IPS-11a (cell line): ENCODE data around the gene UTF1.

ENCODE experiments used
- H3K4me3 ChIP-seq: one replicate; pipeline ENCODE4 v1.5.1; 2013; ENCODE audit warnings: low read depth, low read length, control low read depth

UTF1 gene

DNA sequence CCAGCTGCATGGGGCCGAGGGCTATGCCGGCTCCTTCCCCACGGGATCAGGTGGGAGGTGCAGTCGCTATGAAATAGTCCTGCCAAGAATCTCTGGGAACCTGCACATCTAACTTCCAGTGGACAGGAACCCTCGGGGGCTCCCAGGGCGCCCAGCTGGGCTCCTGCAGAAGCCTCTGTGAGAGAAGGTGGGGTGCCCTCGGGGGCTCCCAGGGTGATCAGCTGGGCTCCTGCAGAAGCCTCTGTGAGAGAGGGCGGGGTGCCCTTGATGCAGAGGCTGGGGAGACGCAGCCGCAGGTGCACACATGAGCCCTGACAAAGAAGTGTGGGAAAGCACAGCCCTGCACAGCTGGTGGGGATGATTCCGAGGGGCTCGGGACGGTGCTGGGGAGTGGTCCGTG is 13.6 kb downstream of the UTF1 start:
- no peak overlapping the region for H3K4me3 ChIP-seq

DNA sequence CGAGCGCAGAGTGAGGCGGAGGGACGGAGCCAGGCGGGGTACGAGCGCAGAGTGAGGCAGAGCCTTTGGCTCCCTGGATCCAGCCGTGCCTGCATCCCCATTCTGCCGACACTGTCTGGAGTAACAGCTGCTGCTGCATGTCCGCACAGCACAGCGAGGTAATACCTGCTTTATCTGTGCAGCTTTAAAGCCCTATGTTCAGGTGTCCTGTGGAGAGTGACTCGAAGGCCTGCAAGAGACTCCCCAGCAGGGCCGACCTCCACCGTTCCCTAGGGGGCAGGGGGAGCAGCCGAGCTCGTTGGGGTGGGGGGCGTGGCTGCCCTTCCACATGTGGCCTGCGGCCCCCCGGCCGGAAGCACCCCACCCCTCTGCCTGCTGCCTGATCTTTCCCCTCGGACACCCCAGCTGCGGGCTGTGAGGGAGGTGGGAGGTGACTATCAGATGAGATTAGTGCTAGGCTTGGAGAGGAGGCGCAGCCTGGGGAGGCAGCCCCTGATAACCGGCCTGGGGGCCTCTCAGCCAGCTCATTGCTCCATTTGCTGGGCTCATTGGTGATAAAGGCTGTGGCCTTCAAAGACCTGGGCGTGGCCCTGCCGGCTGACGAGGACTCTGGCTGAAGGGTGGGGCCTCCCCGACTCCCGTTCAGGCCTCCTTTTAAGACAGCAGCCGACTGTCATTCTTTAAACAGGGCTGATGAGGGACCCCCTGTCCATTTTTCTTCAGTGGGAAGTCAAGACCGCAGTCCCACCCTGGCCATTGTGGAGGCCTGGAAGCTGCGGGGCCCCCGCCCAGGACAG is 15.6 kb downstream of the UTF1 start:
- H3K4me3 ChIP-seq: no peak overlapping the region

DNA sequence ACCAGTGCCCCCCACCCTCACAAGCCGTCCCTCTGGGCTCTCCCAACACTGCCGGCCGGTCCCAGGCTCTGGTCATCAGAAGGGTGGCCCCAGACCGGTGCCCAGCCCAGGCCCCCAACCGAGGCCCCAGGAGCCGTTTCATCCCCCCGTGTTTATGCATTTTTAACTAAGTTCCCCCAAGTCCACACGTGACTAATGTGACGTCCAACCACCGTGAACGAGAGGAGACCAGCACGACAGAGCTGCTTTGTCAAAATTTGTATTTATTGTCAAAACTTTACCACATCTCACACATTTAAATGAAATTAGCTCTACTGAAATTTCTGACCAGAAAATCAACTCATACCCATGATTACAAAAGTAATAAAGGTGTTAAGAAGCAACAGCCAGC is 16.2 kb downstream of the UTF1 start:
- H3K4me3 ChIP-seq: no peak overlapping the region

DNA sequence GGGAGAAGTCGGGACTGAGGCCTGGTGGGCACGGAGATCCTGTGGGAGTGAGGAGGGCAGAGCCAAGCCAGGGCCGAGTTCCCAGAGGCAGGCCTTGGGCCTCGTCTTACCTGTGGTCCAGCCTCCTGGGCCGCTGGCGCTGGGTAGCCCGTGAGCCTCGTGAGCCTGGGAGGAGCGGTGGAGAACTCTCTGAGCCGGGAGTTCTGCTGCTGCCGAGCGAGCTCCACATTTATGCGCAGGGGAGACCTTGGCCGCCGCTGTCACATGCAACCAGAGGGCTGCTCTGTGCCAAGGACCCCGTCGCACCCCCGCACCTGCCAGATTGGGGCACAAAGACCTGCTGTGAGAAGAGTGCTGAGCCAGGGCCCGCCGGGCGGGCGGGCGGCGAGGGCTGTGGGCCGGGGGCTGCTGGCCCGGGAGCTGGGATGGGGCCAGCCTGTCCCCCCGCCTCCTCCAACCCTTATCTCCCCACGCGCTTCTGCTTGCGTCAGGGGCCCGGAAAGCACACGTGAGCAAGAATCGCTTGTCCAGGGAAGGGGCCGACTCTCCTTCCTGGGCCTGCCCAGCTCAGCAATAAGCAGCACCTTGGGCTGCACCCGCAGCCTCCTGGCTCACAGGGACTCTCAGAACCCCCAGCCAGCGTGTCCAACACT is 17.8 kb downstream of the UTF1 start:
- H3K4me3 ChIP-seq: no peak overlapping the region

DNA sequence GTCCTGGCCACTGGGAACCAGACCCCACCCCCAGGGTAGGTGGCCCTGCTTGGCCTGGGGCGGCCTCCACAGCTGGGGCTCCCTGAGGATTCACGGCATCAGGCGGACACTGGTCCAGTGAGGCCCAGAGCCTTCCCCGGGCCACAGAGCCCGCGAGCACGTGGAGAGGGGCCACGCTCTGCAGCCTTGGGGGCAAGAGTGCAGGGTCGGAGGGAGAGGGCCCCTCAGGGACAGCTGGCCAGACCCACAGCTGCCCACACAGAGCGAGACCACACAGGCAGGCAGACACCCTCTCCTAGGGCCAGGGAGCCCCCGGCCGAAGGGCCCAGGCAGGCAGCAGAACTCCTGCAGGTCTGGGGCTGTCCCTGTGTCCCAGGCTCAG is 18.3 kb downstream of the UTF1 start:
- H3K4me3 ChIP-seq: no peak overlapping the region

DNA sequence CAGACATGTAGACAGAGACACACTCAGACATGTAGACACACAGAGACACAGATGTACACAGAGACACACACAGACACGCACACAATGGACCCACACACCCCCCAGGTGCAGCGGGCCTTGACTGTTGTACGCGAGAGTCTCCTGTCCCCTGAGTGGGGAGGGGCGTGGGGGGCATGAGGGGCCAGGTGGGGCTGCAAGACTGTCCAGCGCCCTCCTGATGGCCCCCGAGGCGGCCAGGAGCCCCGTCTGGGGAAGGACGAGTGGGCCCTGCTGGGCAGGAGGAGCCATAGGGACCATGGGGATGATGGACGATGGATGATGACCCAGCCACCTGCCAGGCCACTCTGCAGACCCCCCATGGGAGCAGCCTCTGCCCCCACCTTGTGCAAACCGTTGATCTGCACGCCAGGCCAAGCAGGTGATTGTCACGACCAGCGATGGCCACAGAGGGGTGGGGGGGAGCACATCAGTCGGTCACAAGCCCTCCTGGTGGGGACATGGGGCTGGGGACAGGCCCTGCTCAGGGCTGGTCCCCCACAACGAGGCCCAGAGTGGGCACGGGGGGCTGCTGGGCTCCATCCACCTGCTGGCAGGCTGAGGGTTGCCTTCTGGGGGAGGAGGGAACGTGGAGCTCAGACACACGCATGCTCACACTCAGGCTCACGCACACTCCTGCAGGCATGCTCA is 19.2 kb downstream of the UTF1 start:
- no peak overlapping the region for H3K4me3 ChIP-seq

DNA sequence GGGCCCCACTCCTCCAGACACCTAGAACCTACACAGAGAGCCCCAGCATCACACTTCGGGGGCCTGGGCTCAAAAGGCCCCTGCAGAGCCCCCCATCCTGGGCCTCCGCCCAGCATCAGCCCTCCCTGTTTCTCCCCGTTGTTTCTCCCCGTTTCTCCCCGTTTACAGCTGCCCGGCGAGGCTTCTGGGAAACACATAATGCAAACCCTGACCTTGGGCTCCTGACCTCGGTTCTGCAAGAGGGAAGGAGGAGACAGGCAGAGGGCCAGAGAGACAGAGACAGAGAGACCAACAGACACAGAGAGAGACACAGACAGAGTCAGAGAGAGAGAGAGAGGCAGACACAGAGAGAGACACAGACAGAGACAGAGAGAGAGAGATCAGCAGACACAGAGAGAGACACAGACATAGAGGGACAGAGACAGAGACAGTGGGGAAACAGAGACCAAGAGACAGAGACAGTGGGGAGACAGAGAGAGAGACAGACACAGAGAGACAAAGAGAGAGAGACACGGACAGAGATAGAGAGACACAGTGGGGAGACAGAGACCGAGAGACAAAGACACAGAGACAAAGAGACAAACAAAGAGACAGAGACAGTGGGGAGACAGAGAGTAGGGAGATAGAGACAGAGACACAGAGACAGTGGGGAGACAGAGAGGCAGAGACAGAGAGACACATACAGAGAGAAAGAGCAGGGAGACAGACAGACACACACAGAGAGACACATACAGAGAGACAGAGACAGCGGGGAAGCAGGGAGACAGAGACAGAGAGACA is 20.1 kb downstream of the UTF1 start:
- H3K4me3 ChIP-seq: no peak overlapping the region

DNA sequence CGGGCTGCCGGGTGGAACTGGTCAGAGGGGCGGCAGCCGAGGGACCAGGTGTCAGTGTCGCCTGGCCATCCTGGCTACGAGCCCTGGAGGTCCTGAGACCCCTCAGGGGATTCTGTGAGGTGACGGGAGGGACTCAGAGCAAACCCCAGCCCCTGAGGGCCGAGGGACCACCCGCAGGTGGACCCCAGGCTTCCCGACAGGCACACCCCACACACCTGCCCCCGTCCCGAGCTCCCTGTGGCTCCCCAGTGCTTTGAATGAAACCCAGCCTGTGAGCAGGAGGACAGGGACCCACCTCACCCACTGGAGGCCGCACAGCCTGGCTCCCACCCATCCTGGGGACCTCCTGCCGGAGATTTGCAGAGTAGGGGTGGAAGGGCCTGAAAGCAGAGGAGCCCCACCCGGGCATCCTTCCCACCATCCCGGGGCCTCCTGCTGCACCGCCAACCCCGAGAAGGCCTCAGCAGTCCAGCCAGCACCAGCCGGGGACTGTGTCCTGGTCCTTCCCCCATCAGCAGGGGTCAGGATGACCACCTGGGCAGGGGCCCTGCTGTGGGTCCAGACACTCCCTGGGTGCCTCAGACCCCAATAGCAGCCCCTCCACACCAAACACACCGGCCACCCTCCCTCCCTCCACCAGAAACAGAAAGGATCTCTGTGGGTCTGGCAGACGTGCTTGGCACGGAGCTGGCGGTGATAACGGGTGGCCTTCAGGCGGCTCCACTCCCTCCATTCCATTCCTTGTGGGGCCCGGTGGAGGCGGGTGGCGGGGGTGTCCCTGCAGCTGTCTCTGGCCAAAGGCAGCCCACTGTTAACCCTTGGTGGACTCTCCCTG is 21.6 kb downstream of the UTF1 start:
- no peak overlapping the region for H3K4me3 ChIP-seq

DNA sequence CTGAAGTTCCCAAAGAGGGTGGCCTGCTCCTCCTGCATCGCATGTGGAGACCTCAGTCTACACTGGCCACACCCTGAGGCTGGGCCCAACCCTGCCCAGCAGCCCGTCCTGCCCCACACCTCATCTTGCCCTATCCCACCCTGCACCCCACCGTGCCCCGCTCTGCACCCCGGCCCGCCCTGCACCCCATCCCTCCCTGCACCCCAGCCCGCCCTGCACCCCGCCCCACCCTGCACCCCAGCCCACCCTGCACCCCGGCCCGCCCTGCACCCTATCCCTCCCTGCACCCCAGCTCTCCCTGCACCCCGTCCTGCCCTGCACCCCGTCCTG is 22.2 kb downstream of the UTF1 start:
- no peak overlapping the region for H3K4me3 ChIP-seq

DNA sequence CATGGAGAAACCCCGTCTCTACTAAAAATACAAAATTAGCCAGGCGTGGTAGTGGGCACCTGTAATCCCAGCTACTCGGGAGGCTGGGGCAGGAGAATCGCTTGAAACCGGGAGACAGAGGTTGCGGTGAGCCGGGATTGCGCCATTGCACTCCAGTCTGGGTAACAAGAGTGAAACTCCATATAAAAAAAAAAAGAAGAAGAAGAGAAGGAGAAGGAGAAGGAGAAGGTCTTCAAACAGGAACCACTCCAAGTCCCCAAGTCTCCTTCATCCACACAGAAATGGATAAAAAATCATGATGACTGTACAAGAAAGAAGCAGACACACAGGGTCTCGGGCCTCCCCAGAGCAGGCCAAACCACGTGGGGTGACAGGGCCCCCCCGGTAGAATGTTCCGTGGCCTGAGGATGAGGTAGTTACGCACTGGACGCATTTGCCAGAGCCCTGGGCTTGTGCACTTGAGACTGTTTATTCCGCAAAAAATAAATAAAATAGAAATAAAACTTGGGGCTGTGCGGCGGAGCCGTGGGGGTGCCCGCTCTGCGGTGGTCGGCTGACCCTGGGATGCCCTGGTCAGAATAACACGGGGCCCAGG is 23.4 kb downstream of the UTF1 start:
- no peak overlapping the region for H3K4me3 ChIP-seq

DNA sequence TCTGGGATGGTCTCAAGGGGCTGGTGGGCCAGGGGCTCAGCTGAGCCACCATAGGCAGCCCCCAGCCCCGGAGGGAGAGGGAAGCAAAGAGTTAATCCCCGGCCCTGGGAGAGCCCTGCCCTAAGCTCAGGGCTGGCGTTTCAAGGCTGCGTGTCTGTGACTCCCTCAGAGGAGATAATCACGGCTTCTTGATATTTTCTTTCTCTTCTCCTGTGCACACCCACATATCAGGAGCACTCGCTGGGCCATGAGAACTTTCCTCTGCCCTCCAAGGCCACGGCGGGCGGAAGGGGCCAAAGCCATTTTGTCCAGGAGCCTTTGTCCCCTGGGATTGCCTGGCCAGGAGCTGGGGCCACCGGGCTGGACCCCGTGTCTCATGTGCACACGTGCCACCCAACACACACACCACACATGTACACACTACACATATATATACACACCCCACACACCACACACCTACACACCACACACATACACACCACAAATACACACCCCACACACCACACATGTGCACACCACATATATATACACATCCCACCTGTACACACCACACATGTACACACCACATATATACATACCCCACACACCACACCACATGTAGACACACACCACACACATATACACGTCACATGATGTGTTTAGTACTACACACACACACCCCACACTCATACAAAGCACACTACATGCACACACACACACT is 24.6 kb downstream of the UTF1 start:
- no peak overlapping the region for H3K4me3 ChIP-seq

DNA sequence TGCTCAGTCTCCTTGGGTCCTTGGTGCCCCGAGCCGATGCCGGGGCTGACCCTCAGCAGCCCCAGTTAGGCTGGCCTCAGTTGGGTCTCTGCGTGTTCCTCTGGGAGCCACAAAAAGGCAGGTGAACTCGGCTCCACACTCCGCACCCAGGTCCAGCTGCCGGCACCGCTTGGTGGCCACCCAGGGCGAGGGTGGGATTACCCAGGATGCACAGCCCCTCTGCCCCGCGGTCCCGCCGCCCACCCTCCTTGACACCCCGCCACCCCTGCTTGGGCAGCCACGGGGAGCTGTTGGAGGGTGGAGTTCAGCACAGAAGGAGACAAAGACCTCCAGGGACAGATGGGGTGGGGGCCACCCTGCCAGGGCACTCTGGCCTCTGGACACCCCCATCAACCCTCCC is 25.3 kb downstream of the UTF1 start:
- H3K4me3 ChIP-seq: no peak overlapping the region

DNA sequence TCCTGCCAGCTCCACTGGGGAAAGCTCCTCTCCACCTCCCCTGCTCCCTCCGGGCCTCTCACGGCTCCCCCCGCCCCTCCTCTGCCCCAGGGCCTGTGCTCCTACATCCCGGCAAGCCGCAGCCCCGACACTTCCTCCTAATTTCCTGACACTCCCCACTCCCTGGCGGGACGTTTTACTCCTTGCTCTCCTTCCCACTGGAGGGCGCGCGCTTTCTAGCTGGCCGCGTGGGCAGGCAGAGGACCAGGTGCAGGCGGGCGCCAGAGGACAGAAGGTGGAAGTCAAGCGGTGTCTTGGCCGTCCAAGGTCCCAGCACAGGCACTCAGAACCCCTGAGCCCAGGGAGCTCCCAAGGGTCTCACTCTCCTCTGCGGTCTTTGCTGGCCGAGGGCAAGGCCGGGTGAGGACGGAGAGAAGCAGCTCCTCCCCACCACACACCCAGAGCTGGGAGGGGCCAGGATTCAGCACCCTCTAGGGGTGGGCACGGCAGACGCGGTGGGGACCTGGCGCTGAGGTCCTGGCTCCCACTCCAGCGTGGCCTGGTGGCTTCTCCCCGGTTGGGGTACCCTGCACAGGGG is 27.6 kb downstream of the UTF1 start:
- H3K4me3 ChIP-seq: peak overlapping the region; percentile 13

DNA sequence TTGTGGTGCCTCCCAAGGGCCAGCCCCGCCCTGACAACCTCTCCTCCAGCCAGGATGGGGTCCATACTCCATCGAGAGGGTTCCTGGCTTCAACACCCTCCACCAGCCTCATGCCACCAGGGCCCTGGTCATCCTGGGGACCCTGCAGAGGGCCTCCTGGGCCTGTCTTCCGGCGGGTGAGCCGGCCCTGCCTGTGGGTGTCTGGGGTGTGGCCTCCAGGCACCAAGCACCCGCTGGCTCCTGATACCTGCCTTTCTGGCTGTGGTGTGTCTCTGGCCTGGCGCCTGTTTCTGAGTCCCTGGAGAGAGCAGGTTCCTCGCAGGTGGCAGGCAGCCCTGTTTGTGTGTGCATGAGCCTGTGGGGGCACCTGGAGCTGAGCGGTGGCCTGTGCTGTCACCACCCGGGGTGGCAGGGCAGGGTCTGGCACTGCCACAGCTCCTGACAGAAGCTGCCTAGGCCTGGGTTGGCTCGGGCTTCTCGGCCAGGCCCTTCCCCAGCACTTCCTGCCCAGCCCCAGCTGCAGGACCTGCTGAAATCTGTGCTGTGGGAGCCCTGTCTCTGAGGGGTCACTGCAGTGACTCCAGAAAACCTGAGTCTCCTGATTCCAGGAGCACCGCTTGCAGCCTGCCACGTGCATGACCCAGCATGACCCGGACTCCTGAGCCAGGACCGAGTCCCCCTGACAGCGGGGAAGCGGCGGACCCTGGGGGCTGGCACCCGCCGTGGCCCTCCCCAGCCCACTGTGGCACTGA is 28.2 kb downstream of the UTF1 start:
- no peak overlapping the region for H3K4me3 ChIP-seq

DNA sequence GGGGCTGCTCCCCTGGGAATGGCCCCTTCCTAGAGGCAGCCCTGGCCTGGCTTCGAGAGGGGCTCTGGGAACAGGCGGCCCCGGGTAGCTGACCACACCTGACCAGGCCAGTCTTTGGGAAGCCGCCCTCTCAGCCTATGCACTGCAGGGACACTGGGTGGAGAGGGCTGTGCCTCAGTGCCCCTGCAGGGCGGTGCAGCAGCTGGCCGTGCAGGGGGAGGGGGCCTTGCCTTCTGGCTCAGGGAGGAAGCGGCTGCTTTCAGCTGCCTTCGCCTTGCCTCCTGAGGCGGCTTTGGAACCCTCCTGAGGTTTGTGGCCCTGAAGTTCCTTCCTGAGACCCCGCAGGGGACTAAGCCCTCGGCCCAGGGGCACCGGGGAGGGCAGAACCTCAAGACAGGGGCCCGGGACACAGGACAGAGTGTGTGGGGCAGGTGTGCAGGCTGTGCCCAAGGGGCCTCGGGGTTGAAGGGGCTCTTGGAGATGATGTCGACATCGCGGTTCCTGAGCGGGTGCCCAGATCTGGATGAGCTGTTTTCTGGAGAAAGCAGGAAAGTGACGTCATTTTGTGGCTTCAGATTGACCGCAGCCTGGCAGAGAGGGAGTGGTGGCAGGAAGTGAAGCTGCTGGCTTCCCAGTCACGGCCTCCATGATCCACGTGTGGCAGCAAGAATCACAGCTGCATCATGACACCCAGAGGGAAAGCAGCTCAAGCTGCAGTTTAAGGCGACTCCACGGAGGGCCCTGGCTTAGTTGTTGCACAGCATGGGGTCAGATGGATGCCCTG is 29.0 kb downstream of the UTF1 start:
- no peak overlapping the region for H3K4me3 ChIP-seq

DNA sequence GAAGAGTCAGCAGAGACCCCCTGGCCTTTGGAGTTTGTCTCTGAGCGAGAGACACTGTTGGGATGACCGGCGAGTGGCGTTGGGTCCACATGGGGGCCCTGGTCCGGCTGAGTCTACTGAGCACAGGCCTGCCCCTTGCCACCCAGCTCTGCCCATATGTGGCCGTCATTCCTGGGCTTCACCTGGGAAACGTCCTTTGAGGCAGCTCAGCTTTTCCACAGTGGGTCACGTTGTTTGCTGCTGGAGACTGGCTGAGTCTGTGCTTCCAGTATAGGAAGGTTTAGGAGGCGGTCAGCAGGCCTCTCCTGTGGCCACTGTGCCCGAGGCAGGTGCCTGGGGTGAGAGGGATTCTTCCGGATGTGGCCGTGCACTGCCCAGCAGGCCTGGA is 29.6 kb downstream of the UTF1 start:
- no peak overlapping the region for H3K4me3 ChIP-seq

DNA sequence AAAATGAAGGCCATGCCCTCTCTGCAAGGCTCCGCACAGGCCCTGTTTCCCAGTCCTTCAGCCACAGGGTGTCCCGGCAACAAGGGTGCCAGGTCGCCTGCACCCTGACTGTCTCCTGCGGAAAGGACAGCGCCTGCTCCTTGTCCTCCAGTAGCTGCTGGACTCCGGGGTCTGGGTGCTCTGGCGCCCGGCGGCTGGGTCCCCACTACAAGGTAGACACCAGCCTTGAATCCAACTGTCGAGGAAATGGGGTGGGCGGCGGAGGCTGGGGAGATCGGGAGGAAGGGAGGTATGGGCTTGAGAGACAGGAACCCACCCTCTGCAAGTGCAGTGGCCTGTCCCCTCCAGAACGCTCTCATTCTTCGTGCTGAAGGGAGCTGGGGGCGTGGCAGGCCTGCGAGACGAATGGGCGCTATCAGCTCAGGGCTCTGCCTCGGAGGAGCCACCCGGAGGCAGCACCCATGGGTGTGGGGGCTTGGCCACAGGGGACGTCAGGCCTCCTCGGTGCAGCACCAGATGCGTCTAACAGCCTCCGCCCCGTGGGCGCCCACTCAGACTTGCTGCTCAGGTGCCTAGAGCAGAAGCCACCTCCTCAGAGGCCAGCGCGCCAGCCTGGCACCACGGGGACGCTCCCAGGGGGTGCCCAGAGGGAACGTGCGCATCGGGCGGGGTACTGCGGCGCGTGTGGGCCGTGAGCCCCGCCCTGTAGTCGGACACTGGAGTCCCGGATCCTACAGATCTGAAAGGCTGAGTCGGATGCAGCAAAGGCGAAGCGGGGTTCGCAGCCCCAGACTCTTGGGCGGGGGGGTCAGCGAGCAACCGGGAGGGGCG is 31.1 kb downstream of the UTF1 start:
- peak overlapping the region; percentile 48 for H3K4me3 ChIP-seq
